Calu3 (cell line): ENCODE data around the gene PARP1. TPM values are rescaled to one million over a fixed set of nuclear protein-coding genes. Genes with fewer than 3 reads are reported as not detected.
"Not testable (repeated sequence)": the region's sequence is repeated elsewhere in the genome, so short reads cannot be mapped to it uniquely, and the experiment has no call there.

Experiments
- BruUV-seq: library from RNA; stranded (reverse); fragments of 400-500 nt; replicated peaks from 2 replicates; lab custom pipeline; 2021; lab: Mats Ljungman, UMichigan
- CTCF ChIA-PET: fragments of 300-600 bp; sonication (Branson Sonifier 250); formaldehyde crosslinking; loops from one replicate; lab custom pipeline; 2022; ENCODE audit warnings: antibody characterized with exemption; lab: Charles Lee
- DNase-seq: peaks from one replicate; pipeline ENCODE4 v3.0.0; 2022
- H3K27ac Mint-ChIP-seq: one replicate; pipeline ENCODE4 v1.8.0; 2022; ENCODE audit warnings: mixed read lengths; ENCODE audit not compliant: unreplicated experiment
- H3K27me3 Mint-ChIP-seq: one replicate; pipeline ENCODE4 v1.8.0; 2022; ENCODE audit warnings: mixed read lengths; ENCODE audit not compliant: unreplicated experiment
- H3K36me3 Mint-ChIP-seq: one replicate; pipeline ENCODE4 v1.8.0; 2022; ENCODE audit warnings: mild to moderate bottlenecking, moderate library complexity, mixed read lengths; ENCODE audit not compliant: insufficient read depth, unreplicated experiment
- H3K4me1 Mint-ChIP-seq: one replicate; pipeline ENCODE4 v1.8.0; 2022; ENCODE audit warnings: mild to moderate bottlenecking, low read depth, mixed read lengths; ENCODE audit not compliant: unreplicated experiment
- H3K4me3 Mint-ChIP-seq: one replicate; pipeline ENCODE4 v1.8.0; 2022; ENCODE audit warnings: mild to moderate bottlenecking, low read depth, moderate library complexity, mixed read lengths; ENCODE audit not compliant: unreplicated experiment
- H3K9me3 Mint-ChIP-seq: one replicate; pipeline ENCODE4 v1.8.0; 2022; ENCODE audit warnings: low read depth, mixed read lengths; ENCODE audit not compliant: unreplicated experiment
- CTCF ChIP-seq: fragments of 200-600 bp; IDR thresholded peaks from one replicate; pipeline ENCODE4 v1.8.0; 2022; ENCODE audit warnings: antibody characterized with exemption; ENCODE audit not compliant: unreplicated experiment
- intact Hi-C: fragments of 100-400 bp; cut with micrococcal nuclease; formaldehyde crosslinking; loops from one replicate; pipeline ENCODE4 v1.10.0; 2022; ENCODE audit not compliant: unreplicated experiment
- total RNA-seq: library from RNA; stranded (reverse); gene quantifications from 2 replicates; pipeline ENCODE4 v1.2.3, GENCODE V29; 2022

The PARP1 gene
- total RNA-seq, 1 experiment from 2014 or later, result 136 TPM

GRCh38 chr1:226429858-226430715 lies 22.2 kb upstream of the PARP1 start:
- H3K9me3 Mint-ChIP-seq, result no peaks in the 10 kb centered on the region
- no peak overlapping the region for H3K27ac Mint-ChIP-seq
- no peak for DNase-seq
- no peaks in the 10 kb centered on the region for H3K4me1 Mint-ChIP-seq
- H3K4me3 Mint-ChIP-seq, result no peak overlapping the region
- intact Hi-C loops, result no loop called here
- no TSS peak for BruUV-seq
- no peaks in the 10 kb centered on the region for H3K36me3 Mint-ChIP-seq
- CTCF ChIA-PET, result no interaction called here
- TF ChIP-seq CTCF, result no peak
- peaks cover 56% of the 10 kb centered on the region for H3K27me3 Mint-ChIP-seq

GRCh38 chr1:226428791-226429461 lies 21.0 kb upstream of the PARP1 start:
- no peak overlapping the region for H3K27ac Mint-ChIP-seq
- H3K4me3 Mint-ChIP-seq, result no peak overlapping the region
- no peak for DNase-seq
- intact Hi-C loops, result no loop called here
- no peaks in the 10 kb centered on the region for H3K4me1 Mint-ChIP-seq
- TF ChIP-seq CTCF, result no peak
- peaks cover 47% of the 10 kb centered on the region for H3K27me3 Mint-ChIP-seq
- BruUV-seq, result no TSS peak
- H3K36me3 Mint-ChIP-seq, result no peaks in the 10 kb centered on the region
- CTCF ChIA-PET, result no interaction called here
- no peaks in the 10 kb centered on the region for H3K9me3 Mint-ChIP-seq

- Mint-ChIP-seq H3K9me3 (no peaks in the 10 kb centered on the region), H3K4me3 (no peak overlapping the region), H3K27ac (no peak overlapping the region), H3K4me1 (no peaks in the 10 kb centered on the region), H3K27me3 (peaks cover 42% of the 10 kb centered on the region), H3K36me3 (no peaks in the 10 kb centered on the region)
- CTCF ChIA-PET, result no interaction called here
- DNase-seq, result no peak
- no TSS peak for BruUV-seq
- TF ChIP-seq CTCF, result no peak
- intact Hi-C loops, result no loop called here
Observed at GRCh38 chr1:226428348-226428747, 20.5 kb upstream of the PARP1 start.

GRCh38 chr1:226427131-226427530 lies 19.2 kb upstream of the PARP1 start:
- no peaks in the 10 kb centered on the region for H3K36me3 Mint-ChIP-seq
- peaks cover 34% of the 10 kb centered on the region for H3K27me3 Mint-ChIP-seq
- TF ChIP-seq CTCF, result no peak
- no peaks in the 10 kb centered on the region for H3K4me1 Mint-ChIP-seq
- H3K4me3 Mint-ChIP-seq, result no peak overlapping the region
- CTCF ChIA-PET, result no interaction called here
- H3K27ac Mint-ChIP-seq, result no peak overlapping the region
- DNase-seq, result no peak
- H3K9me3 Mint-ChIP-seq, result no peaks in the 10 kb centered on the region
- BruUV-seq, result no TSS peak
- intact Hi-C loops, result no loop called here

GRCh38 chr1:226426395-226426794 lies 18.5 kb upstream of the PARP1 start:
- H3K27me3 Mint-ChIP-seq, result peaks cover 34% of the 10 kb centered on the region
- H3K36me3 Mint-ChIP-seq, H3K27ac Mint-ChIP-seq, H3K9me3 Mint-ChIP-seq, DNase-seq, H3K4me1 Mint-ChIP-seq, H3K4me3 Mint-ChIP-seq, BruUV-seq, intact Hi-C loops, CTCF ChIA-PET: not testable (repeated sequence)
